AG09309 (cell line): ENCODE results near the gene CSTA.
A peak's percentile ranks its signal among the peaks of the same experiment; 100 is the strongest.

Experiments used
- DNase-seq: peaks from one replicate; pipeline ENCODE4 v3.0.0-alpha.2; 2010; ENCODE audit warnings: low read depth
- H3K4me3 ChIP-seq: 2 replicates; pipeline ENCODE4 v1.5.1; 2011; ENCODE audit warnings: mild to moderate bottlenecking, low read depth, low read length, moderate library complexity; ENCODE audit not compliant: control insufficient read depth
- CTCF ChIP-seq: IDR thresholded peaks from 2 replicates; pipeline ENCODE4 v1.5.1; 2011; ENCODE audit warnings: mild to moderate bottlenecking, low read depth, low read length, inconsistent platforms; ENCODE audit not compliant: insufficient read depth, control insufficient read depth; ENCODE audit errors: missing control alignments

CSTA gene

GRCh38 chr3:122353893-122354401 is 28.9 kb downstream of the CSTA start:
- no peak for DNase-seq
- TF ChIP-seq CTCF: no peak
- H3K4me3 ChIP-seq: no peak overlapping the region

- H3K4me3 ChIP-seq: no peak overlapping the region
- no peak for DNase-seq
- TF ChIP-seq CTCF: no peak
These were observed 30.6 kb downstream of the CSTA start for GRCh38 chr3:122355612-122356011.

- H3K4me3 ChIP-seq: no peak overlapping the region
- TF ChIP-seq CTCF: peak; percentile 61
- DNase-seq: no peak
These were observed 31.4 kb downstream of the CSTA start for GRCh38 chr3:122356402-122356801.

- no peak overlapping the region for H3K4me3 ChIP-seq
- no peak for TF ChIP-seq CTCF
- no peak for DNase-seq
These were observed 33.0 kb downstream of the CSTA start for GRCh38 chr3:122357828-122358702.

- no peak for TF ChIP-seq CTCF
- no peak for DNase-seq
- no peak overlapping the region for H3K4me3 ChIP-seq
These were observed 33.6 kb downstream of the CSTA start for GRCh38 chr3:122358703-122359032.

GRCh38 chr3:122362026-122362425 is 37.0 kb downstream of the CSTA start:
- DNase-seq: no peak
- H3K4me3 ChIP-seq: no peak overlapping the region

More at GRCh38 chr3:122362026-122362425, 37.0 kb downstream of the CSTA start:
- TF ChIP-seq CTCF: no peak
